PC-9 (cell line): Measurements from ENCODE around the gene NUP188.

Experiments
- CTCF ChIP-seq: fragments of 200-600 bp; sonication (generic); conservative IDR thresholded peaks from 2 replicates; pipeline ENCODE4 v1.6.1; 2017; ENCODE audit warnings: mixed run types, antibody characterized with exemption, mild to moderate bottlenecking, moderate library complexity
- EZH2 ChIP-seq: fragments of 200-600 bp; sonication (generic); IDR thresholded peaks from 2 replicates; pipeline ENCODE4 v1.8.0; 2017; ENCODE audit warnings: antibody characterized with exemption, low read depth

DNA sequence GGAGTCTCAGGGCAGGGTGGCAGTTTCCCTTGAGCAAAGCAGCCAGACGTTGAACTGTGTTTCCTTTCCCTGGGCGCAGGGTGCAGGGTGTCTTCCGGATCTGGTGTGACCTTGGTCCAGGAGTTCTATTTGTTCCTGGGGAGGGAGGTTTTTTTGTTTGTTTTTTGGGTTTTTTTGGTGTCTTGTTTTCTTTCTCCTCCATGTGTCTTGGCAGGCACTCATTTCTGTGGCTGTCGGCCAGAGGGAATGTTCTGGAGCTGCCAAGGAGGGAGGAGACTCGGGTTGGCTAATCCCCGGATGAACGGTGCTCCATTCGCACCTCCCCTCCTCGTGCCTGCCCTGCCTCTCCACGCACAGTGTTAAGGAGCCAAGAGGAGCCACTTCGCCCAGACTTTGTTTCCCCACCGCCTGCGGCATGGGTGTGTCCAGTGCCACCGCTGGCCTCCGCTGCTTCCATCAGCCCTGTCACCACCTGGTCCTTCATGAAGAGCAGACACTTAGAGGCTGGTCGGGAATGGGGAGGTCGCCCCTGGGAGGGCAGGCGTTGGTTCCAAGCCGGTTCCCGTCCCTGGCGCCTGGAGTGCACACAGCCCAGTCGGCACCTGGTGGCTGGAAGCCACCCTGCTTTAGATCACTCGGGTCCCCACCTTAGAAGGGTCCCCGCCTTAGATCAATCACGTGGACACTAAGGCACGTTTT, 30.2 kb upstream of the NUP188 start:
- TF ChIP-seq CTCF: no peak
- TF ChIP-seq EZH2: no peak
